NCI-H1436 (cell line): Measurements from ENCODE around the gene MACF1.
"Not testable (repeated sequence)": the region's sequence is repeated elsewhere in the genome, so short reads cannot be mapped to it uniquely, and the experiment has no call there.

Experiments
- DNase-seq: peaks from one replicate; lab custom pipeline; 2025; lab: John Stamatoyannopoulos, UW

The MACF1 gene

GRCh38 chr1:39515131-39516086, 310.9 kb downstream of the MACF1 start:
- not testable (repeated sequence) for DNase-seq

- DNase-seq = not testable (repeated sequence)
Measured at GRCh38 chr1:39516841-39517240, 312.3 kb downstream of the MACF1 start.

GRCh38 chr1:39517936-39518335, 313.4 kb downstream of the MACF1 start:
- DNase-seq = not testable (repeated sequence)

GRCh38 chr1:39519376-39519775, 314.9 kb downstream of the MACF1 start:
- not testable (repeated sequence) for DNase-seq

DNA sequence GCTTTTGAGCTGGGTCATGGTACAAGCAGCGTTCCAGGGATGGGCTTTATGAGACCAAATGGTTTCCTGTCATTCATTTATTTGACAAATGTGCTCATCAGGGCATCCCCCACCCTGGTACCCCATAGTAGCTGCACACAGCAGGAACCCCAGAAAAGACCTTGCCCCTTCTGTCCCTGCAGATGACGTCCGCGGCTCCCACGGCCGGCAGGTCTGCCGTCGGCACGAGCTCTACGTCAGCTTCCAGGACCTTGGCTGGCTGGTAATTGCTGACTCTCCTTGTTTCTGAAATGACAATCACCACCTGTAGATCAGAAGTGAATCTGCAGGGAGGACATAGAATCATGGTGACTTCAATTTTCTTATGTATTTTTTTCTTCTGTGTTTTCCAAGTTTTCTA, 317.7 kb downstream of the MACF1 start:
- DNase-seq = not testable (repeated sequence)

DNA sequence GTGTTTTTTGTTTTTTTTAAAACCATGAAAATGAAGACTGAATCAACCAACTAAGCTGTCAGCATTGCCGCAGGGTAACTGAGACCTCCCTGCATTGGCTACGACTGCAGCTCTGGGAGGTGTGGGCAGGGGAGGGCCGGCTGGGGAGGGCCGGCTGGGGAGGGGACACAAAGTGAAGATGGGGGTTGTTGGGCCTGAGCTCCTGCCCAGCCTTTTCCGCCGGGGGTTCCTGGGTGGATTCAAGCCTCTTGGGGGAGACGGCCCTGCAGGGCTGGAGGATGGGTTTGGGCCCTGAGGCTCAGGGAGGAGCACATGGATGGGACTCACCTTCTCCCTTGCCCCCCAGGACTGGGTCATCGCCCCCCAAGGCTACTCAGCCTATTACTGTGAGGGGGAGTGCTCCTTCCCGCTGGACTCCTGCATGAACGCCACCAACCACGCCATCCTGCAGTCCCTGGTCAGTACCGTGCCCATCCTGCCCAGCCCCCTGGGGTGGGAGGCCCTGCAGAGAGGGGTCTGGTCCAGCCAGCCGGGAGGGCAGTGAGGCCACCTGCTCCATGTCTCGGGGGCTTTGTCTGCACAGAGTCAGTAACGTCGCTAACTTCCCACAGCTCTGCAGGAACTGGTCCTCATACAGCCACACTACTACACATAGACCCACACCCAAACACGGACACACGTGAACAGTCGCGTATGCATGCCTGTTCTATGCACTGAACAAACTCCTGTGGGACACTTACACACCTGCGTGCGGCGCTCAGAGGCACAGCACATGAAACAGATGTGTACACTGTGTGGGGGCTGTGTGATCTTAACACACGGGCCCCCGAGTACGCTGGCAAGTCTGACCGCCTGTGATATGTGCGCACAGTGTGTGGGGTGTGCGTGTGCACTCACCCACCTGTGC, 318.4 kb downstream of the MACF1 start:
- no peak for DNase-seq

GRCh38 chr1:39524171-39524570, 319.7 kb downstream of the MACF1 start:
- DNase-seq = no peak

GRCh38 chr1:39524591-39525365, 320.3 kb downstream of the MACF1 start:
- no peak for DNase-seq

DNA sequence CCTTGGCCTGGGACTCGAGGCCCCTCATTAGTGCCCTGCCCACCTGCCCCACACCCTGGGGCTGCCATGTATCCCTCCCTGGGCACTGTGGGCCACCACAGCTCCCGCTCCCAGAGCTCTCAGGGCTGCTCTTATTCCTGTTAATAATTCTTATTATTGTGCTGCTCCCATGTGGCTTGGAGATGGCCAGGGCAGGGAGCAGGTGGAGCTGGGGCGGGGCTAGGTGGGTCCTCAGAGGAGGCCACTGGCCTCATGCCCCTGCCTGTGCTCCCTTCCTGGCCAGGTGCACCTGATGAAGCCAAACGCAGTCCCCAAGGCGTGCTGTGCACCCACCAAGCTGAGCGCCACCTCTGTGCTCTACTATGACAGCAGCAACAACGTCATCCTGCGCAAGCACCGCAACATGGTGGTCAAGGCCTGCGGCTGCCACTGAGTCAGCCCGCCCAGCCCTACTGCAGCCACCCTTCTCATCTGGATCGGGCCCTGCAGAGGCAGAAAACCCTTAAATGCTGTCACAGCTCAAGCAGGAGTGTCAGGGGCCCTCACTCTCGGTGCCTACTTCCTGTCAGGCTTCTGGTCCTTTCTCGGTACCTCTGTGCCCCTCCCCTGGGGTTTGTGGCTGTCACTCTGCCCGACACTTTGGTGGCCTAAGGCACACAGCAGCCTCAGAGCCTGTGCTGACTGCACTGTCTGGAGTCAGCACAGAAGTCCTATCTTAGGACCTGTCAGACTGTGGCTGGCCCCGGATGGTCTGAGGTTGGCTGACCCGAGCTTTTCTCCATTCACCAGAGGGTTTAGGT, 321.1 kb downstream of the MACF1 start:
- DNase-seq = no peak

DNA sequence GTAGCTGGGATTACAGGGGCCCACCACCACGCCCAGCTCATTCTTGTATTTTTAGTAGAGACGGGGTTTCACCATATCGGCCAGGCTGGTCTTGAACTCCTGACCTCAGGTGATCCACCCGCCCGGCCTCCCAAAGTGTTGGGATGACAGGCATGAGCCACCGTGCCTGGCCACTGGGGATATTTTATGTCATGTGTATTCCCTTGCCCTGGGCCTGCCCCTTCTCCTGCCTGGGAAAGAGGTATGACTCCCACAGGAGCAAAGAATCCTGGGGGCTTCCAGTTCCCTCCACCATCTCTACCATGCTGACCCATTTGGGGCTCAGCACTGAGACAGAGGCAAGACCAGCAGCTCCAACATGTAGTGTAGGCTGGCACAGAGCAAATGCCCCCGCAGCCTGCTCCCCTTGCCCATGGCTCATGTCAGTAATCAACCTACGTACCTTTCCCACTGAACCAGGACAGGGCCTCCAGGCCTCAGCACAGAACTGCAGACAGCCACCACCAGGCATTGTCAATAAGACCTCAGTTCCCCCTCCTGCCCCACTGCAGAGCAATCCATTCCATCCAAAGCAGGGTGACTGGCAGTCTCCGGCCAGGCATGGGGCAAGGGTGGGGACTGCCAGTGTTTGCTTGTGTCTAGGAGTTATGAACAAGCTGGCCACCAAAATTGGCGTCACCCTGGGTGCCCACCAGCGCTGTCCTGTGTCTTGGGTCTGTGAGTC, 322.1 kb downstream of the MACF1 start:
- DNase-seq = no peak

GRCh38 chr1:39527190-39527579, 322.7 kb downstream of the MACF1 start:
- DNase-seq = not testable (repeated sequence)

DNA sequence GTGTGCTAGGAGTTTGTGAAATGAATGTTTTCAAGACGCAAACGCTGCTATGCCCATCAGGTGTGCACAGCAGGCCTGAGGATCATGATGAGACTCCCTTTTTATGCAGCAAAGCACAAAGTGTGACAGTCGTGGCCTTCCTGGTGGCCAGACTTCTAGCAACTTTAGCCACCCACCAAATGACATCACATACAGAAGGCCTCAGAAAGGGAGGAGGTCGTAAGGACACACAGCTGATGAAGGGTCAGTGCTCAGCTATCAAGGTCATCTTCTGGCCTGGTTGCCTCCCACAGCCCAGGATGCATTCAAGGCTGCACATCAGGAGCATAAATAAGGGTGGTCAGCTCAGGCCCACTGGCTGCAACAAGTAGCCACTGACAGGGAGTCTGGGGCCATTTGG, 323.6 kb downstream of the MACF1 start:
- DNase-seq = no peak

DNA sequence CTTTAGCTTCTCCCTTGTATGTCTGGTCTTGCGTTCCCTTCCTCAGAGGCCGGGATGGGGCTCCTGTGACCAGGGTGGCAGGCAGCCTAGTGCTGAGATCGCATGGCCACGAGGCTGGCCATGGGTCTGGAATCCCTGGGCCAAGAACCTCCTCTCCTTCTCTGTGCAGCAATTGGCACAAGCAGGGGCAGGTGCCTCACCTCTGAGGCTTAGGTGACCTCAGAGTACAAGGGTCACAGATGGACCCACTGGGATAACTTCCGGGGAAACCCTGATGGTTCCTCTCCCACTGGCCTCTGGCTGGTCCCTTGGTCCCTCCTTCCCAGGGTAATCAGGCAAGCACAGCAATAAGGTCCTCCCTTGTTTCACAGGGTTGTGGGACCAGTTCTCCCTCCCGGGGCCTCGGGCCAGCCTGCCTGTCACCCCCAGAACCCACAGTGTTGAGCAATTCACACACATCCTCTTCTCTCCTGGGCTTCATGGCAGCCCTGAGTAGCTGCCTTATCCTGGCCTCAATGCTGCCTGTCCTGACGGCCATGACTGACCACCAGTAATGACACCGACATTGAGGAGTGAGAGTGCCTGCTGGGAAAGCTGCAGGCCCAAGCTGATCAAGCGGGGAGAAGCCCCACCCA, 325.5 kb downstream of the MACF1 start:
- no peak for DNase-seq

DNA sequence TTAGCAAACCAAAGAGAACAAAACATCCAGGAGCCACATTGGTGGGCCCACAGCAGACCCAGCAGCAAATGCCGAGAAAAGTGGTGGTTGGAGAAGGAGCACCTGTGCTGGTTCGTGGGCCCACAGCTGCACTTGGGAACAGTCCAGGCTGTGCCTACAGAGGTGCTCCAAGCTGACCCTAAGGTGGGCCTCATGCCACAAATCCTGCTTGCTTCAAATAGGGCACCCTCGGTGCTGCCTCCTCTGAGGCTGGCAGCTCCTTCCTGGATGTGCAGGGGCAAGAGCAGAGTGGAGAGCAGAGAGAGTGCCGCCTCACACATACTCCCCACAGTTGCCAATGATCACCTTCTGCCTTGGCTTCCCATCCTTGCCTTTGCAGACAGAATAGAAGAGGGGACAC, 327.0 kb downstream of the MACF1 start:
- DNase-seq = no peak

GRCh38 chr1:39533442-39533841, 328.9 kb downstream of the MACF1 start:
- DNase-seq = no peak
